NCI-H460 (cell line): ENCODE results near the gene SH2D1A. TPM values are rescaled to one million over a fixed set of nuclear protein-coding genes. Genes with fewer than 3 reads are reported as not detected.

Source experiments
- DNase-seq: peaks from one replicate; pipeline ENCODE4 v3.0.0-alpha.2; 2016; ENCODE audit warnings: low read depth; ENCODE audit errors: extremely low read depth
- small RNA-seq, 2 experiments: library from RNA; depleted of rRNA; stranded (forward); fragments of <200 nt; gene quantifications; one replicate each; pipeline ENCODE3, GENCODE V24; 2014
- total RNA-seq: library from RNA; depleted of rRNA; stranded (reverse); fragments of >200 nt; shearing (Covaris generic); gene quantifications from 2 replicates; pipeline ENCODE4 v1.2.3, GENCODE V29; 2014; rRNA removed

SH2D1A gene
- total RNA-seq, 1 experiment from 2014 or later = not detected

- DNase-seq = no peak
Measured at GRCh38 chrX:124415115-124415800, 68.9 kb downstream of the SH2D1A start.

- DNase-seq = no peak
Measured at GRCh38 chrX:124421898-124422655, 75.7 kb downstream of the SH2D1A start.

Small RNAs within 50 kb of the gene (small RNA-seq; reads per million reads assigned to genes)
- 0 to 0.18 reads per million in 2 experiments for gene AL022718.1

Other genes with a start within 250 kb of the SH2D1A start
- gene TEX13D, start 13.9 kb upstream of the SH2D1A start, total RNA-seq = not detected in 2 replicates